ENCODE data around the gene CCDC170.

The CCDC170 gene

DNA sequence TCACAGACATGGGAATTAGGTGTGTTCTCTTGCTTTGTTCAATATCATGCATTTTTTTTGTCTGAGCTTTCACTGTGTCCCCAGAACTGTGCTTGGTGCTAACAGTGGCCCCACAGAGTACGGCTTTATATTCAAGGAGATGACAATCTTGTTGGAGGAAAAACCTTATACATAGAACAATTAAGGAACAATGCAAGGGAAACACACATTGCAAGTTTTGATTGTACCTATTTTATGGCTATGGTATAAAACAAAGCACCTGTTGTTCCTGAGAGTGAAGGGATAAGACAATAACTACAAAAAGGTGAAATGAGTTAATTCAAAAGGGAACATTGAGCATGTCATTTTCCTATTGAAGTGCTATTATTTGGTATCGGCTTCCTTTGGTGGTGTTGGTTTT, 169.7 kb downstream of the CCDC170 start:
- DNase-seq: no peak

DNA sequence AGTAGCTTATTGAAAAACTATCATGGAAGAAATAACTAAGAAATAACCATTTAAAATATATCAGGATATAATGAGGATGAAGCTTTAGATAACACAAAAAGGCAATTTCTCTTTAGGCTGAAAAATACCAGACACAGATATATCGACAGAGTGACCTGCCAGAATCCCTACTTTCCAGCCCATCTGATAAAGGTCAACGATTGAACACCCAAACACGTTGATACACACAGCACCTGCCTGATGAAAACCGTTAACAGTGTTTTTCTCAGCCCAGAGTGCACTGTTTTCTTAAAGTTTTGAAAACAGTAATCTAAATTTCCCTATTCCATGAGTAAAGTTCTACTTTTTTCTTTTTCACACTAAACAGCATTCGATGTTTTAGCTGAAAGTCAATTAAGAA, 170.6 kb downstream of the CCDC170 start:
- no peak for DNase-seq

DNA sequence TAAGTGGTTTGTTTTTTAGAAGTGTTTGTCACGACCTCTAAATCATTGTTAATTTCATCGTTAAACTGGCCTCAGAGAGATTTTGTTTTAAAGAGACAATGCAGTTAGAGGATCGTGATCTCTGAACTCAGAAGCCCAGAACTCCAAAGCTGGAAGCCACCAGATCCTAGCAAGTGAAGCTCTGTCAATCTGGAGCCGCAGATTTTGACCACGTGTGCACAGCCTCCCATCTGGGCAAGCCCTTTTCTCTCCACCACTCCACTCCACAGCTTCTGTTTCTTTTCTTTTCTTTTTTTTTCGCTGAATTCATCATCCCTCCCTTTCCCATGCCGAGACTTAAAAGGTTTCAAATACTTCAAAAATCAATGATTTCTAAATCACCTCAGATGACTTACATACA, 171.5 kb downstream of the CCDC170 start:
- DNase-seq: no peak

DNA sequence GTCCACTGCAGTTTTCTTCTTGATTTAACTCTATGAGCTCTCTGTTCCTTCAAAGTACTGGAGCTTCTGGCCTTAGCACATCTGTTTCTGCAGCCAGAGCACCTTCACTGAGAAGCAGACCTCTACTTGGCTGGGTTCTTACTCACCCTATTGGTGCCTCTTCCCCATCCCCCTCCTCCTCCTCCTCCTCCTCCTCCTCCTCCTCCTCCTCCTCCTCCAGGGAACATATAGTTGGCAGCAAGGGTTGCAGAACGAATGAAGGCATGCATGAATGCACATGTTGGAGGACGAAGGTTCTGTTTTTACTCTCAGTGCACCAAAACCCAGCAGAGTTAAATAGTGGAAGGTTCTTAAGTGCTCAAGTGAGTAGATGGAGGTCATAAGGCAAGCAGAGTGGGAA, 172.7 kb downstream of the CCDC170 start:
- DNase-seq: no peak

DNA sequence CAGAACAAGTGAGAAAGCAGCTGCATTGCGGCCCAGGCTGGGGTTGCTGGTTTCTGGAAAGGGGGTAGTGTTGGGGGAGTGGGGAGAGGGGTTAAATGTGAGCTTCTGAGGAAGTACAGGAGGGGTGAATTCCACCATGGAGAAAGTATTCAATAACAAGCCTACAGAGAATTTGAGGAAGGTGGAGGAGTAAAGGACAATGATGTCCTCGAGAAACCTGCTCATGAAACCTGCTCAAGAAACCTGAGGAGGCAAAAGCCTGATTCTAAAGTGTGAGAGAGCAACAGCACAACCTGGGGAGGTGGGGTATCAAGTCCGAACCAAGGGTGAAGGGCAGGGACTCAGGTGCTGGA, 175.4 kb downstream of the CCDC170 start:
- DNase-seq: no peak

DNA sequence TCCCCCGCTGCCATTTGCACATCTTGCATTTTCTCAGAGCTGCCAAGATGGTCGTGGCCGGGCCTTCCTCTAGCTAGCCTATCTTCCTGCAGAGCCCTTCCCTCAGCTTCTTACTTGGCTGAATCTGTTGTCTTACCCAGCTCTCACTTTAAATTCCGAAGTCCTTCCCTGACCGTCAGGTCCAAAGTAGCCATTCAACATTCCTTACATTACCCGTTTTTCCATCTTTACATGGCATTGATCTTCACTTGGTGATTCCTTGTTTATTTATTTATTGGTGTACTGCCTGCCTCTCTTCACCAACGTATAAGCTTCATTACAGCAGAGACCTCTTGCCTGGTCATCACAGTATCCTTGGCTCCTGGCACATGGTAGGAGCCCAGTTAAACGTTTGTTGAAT, 176.3 kb downstream of the CCDC170 start:
- no peak for DNase-seq
